Measurements from ENCODE around the gene ARPP21.

ARPP21 gene

GRCh38 chr3:35722902-35723301 is 83.6 kb downstream of the ARPP21 start:
- TF ChIP-seq CTCF (conservative IDR thresholded peaks at IDR 0.05; ENCODE audit: low read depth), result no peak
- CTCF ChIA-PET, result no interaction called here
- DNase-seq (ENCODE audit: low spot score), result no peak
- POLR2A ChIA-PET (ENCODE audit: low non-redundant PET), result no interaction called here
- H3K27ac ChIP-seq, result no peak overlapping the region

- no peak overlapping the region for H3K27ac ChIP-seq
- POLR2A ChIA-PET (ENCODE audit: low non-redundant PET), result no interaction called here
- DNase-seq (ENCODE audit: low spot score), result no peak
- no peak for TF ChIP-seq CTCF (conservative IDR thresholded peaks at IDR 0.05; ENCODE audit: low read depth)
- CTCF ChIA-PET, result no interaction called here
Measured at GRCh38 chr3:35723480-35724097, 84.3 kb downstream of the ARPP21 start.

GRCh38 chr3:35724106-35724505 is 84.8 kb downstream of the ARPP21 start:
- H3K27ac ChIP-seq, result no peak overlapping the region
- no peak for DNase-seq (ENCODE audit: low spot score)
- ChIA-PET POLR2A (ENCODE audit: low non-redundant PET) (no interaction called here), CTCF (no interaction called here)
- no peak for TF ChIP-seq CTCF (conservative IDR thresholded peaks at IDR 0.05; ENCODE audit: low read depth)

- TF ChIP-seq CTCF (conservative IDR thresholded peaks at IDR 0.05; ENCODE audit: low read depth), result no peak
- no peak overlapping the region for H3K27ac ChIP-seq
- ChIA-PET CTCF (no interaction called here), POLR2A (ENCODE audit: low non-redundant PET) (no interaction called here)
- no peak for DNase-seq (ENCODE audit: low spot score)
Measured at GRCh38 chr3:35727179-35727578, 87.9 kb downstream of the ARPP21 start.

GRCh38 chr3:35733341-35733740 is 94.0 kb downstream of the ARPP21 start:
- no peak overlapping the region for H3K27ac ChIP-seq
- ChIA-PET POLR2A (ENCODE audit: low non-redundant PET) (no interaction called here), CTCF (interaction anchor here (0.6 kb wide), 1 partner anchor 1910 kb away, joined by 3 read pairs; no protein-coding TSS in a partner anchor)
- TF ChIP-seq CTCF (conservative IDR thresholded peaks at IDR 0.05; ENCODE audit: low read depth), result no peak
- no peak for DNase-seq (ENCODE audit: low spot score)

- CTCF ChIA-PET, result no interaction called here
- POLR2A ChIA-PET (ENCODE audit: low non-redundant PET), result no interaction called here
- DNase-seq (ENCODE audit: low spot score), result no peak
- TF ChIP-seq CTCF (conservative IDR thresholded peaks at IDR 0.05; ENCODE audit: low read depth), result no peak
- H3K27ac ChIP-seq, result no peak overlapping the region
Measured at GRCh38 chr3:35733864-35734263, 94.5 kb downstream of the ARPP21 start.

- no peak overlapping the region for H3K27ac ChIP-seq
- ChIA-PET CTCF (no interaction called here), POLR2A (ENCODE audit: low non-redundant PET) (no interaction called here)
- DNase-seq (ENCODE audit: low spot score), result no peak
- TF ChIP-seq CTCF (conservative IDR thresholded peaks at IDR 0.05; ENCODE audit: low read depth), result no peak
Measured at GRCh38 chr3:35737080-35737479, 97.8 kb downstream of the ARPP21 start.

Measured in RWPE1 (cell line).